HepG2 (cell line): ENCODE data around the gene APBA3. TPM values are rescaled to one million over a fixed set of nuclear protein-coding genes. Genes with fewer than 3 reads are reported as not detected.

Experiments used
- AGO2 ChIP-seq: fragments of 200-400 bp; formaldehyde crosslinking; optimal IDR thresholded peaks from 2 replicates; pipeline ENCODE3; 2017; ENCODE audit warnings: mild to moderate bottlenecking, low read depth, low read length, moderate library complexity
- EP300 ChIP-seq, 3 experiments: sonication (generic) in 1 of 3; formaldehyde crosslinking in 1 of 3; IDR thresholded peaks; 2 replicates each; pipeline versions ENCODE4 v1.5.1 to v1.6.1; 2011 to 2020; ENCODE audit warnings: low read depth in 2 of 3, low read length in 2 of 3, borderline replicate concordance in 1 of 3, improper control_type of control experiment in 1 of 3, mild to moderate bottlenecking in 1 of 3, missing genetic modification reagents in 1 of 3, moderate library complexity in 1 of 3
- HDAC1 ChIP-seq: sonication (generic); formaldehyde crosslinking; IDR thresholded peaks from 2 replicates; pipeline ENCODE4 v1.5.1; 2020; ENCODE audit warnings: mild to moderate bottlenecking, missing genetic modification reagents
- HNF4A ChIP-seq: sonication (generic); formaldehyde crosslinking; IDR thresholded peaks from 2 replicates; pipeline ENCODE4 v1.4.0; 2020; ENCODE audit warnings: missing genetic modification reagents
- IKZF5 ChIP-seq: IDR thresholded peaks from 2 replicates; pipeline ENCODE4 v1.6.1; 2018; ENCODE audit warnings: missing genetic modification reagents, mild to moderate bottlenecking, missing compliant biosample characterization
- NR2F2 ChIP-seq: IDR thresholded peaks from 2 replicates; pipeline ENCODE4 v1.6.1; 2012; ENCODE audit warnings: low read depth, inconsistent platforms, borderline replicate concordance
- PAXIP1 ChIP-seq: sonication (generic); formaldehyde crosslinking; conservative IDR thresholded peaks from 2 replicates; pipeline ENCODE4 v1.4.0; 2020; ENCODE audit warnings: mild to moderate bottlenecking, missing genetic modification reagents, moderate library complexity
- PRPF4 ChIP-seq: fragments of 200-400 bp; formaldehyde crosslinking; IDR thresholded peaks from 2 replicates; pipeline ENCODE4 v1.6.1; 2016; ENCODE audit warnings: low read length, low read depth; ENCODE audit not compliant: poor library complexity, severe bottlenecking
- TFAP4 ChIP-seq: sonication (generic); IDR thresholded peaks from 2 replicates; pipeline ENCODE4 v1.6.1; 2016; ENCODE audit warnings: low read depth, borderline replicate concordance
- ZBTB26 ChIP-seq: IDR thresholded peaks from 2 replicates; pipeline ENCODE4 v1.6.1; 2016; ENCODE audit warnings: missing compliant biosample characterization, missing genetic modification reagents, borderline replicate concordance
- ZNF275 ChIP-seq: sonication (generic); formaldehyde crosslinking; IDR thresholded peaks from 2 replicates; pipeline ENCODE4 v1.8.0; 2022; ENCODE audit warnings: missing genetic modification reagents, mild to moderate bottlenecking, inconsistent platforms, borderline replicate concordance
- ZNF281 ChIP-seq: sonication (generic); formaldehyde crosslinking; IDR thresholded peaks from 2 replicates; pipeline ENCODE4 v1.4.0; 2020; ENCODE audit warnings: missing genetic modification reagents, borderline replicate concordance
- ZNF761 ChIP-seq: sonication (generic); formaldehyde crosslinking; conservative IDR thresholded peaks from 2 replicates; pipeline ENCODE4 v1.4.0; 2020; ENCODE audit warnings: mild to moderate bottlenecking, missing genetic modification reagents
- ZNF83 ChIP-seq: sonication (generic); formaldehyde crosslinking; IDR thresholded peaks from 2 replicates; pipeline ENCODE4 v1.4.0; 2020; ENCODE audit warnings: missing genetic modification reagents, mild to moderate bottlenecking, borderline replicate concordance
- polyA plus RNA-seq, 8 experiments: library from polyadenylated mRNA; depleted of rRNA in 3 of 8; stranded (reverse) in 7 of 8; unstranded in 1 of 8; fragments of >200 nt; fragmentation: Illumina TruSeq in 4 of 8; extraction: Trizol in 4 of 8; gene quantifications; 2 replicates each; pipeline versions ENCODE4 v1.2.1 to v1.2.3, GENCODE V29; 2011 to 2016; ENCODE audit warnings: low read depth in 4 of 8, missing spikeins in 1 of 8, mixed read lengths in 1 of 8; ENCODE audit not compliant: insufficient read depth in 1 of 8
- total RNA-seq, 5 experiments: library from RNA; depleted of rRNA; stranded (reverse); fragments of >200 nt; fragmentation: Illumina TruSeq; extraction: Trizol; gene quantifications; 2 replicates each; pipeline ENCODE4 v1.2.3, GENCODE V29; 2016; ENCODE audit warnings: low read depth in 1 of 5

APBA3 gene
- total and polyA plus RNA-seq, 2 of the 13 experiments (the other 11 are each of a cell fraction or from before 2014, with no cell fraction given): 14.2 to 14.3 TPM

GRCh38 chr19:3720349-3720917, 41.1 kb downstream of the APBA3 start (continued):
- TF ChIP-seq ZNF275: no peak
- TF ChIP-seq EP300 (IDR thresholded peaks at IDR 0.05; ENCODE audit: low read depth in 2 of 2, low read length in 2 of 2): peak in 1 of 2 experiments; percentile 15; a peak in 1 of 4 replicates
- TF ChIP-seq EP300 (CRISPR knock-in tag; IDR thresholded peaks at IDR 0.05; ENCODE audit: borderline replicate concordance): no peak
- TF ChIP-seq NR2F2: peak; percentile 55; the same call in 1 of the 2 replicates
- 0 out of 2 replicates have a peak, but pooled peaks have one; percentile 19 for TF ChIP-seq IKZF5
- TF ChIP-seq HNF4A (CRISPR knock-in tag): peak; percentile 21; the same call in 1 of the 2 replicates
- TF ChIP-seq ZNF761 (CRISPR knock-in tag): no peak
- TF ChIP-seq ZNF281 (CRISPR knock-in tag): no peak
- no peak for TF ChIP-seq ZNF83 (CRISPR knock-in tag)
- peak; percentile 66; the same call in 1 of the 2 replicates for TF ChIP-seq TFAP4
- TF ChIP-seq AGO2: no peak
- no peak for TF ChIP-seq ZBTB26 (CRISPR knock-in tag)
- TF ChIP-seq PAXIP1: 0 out of 2 replicates have a peak, but pooled peaks have one; percentile 45
- TF ChIP-seq PRPF4: no peak
- no peak for TF ChIP-seq HDAC1 (CRISPR knock-in tag)
